ENCODE measurements around the gene KCNMB4. TPM values are rescaled to one million over a fixed set of nuclear protein-coding genes. Genes with fewer than 3 reads are reported as not detected.

Gene KCNMB4
- polyA plus RNA-seq, 1 donor (not counting 4 experiments of a cell fraction or from before 2014, with no cell fraction given): 0.77 TPM

GRCh38 chr12:70449753-70450341 is 83.8 kb downstream of the KCNMB4 start:
- Histone ChIP-seq H3K27me3 (ENCODE audit: control insufficient read depth, extremely low read depth, insufficient read depth, low read length) (no peaks in the 10 kb centered on the region), H2AFZ (ENCODE audit: control insufficient read depth, low read length) (no peak overlapping the region), H3K9me3 (ENCODE audit: control insufficient read depth, low read depth, low read length) (peaks cover 5% of the 10 kb centered on the region), H3K79me2 (ENCODE audit: control insufficient read depth, insufficient read depth, low read length) (no peaks in the 10 kb centered on the region), H3K9me1 (ENCODE audit: control insufficient read depth, extremely low read depth, insufficient read depth, low read length) (no peaks in the 10 kb centered on the region), H3K4me3 (ENCODE audit: control insufficient read depth in 2 of 3, extremely low read depth in 1 of 3, insufficient read depth in 2 of 3, low read depth in 1 of 3, low read length in 3 of 3) (no peak overlapping the region), H3K4me2 (ENCODE audit: control insufficient read depth, extremely low read depth, insufficient read depth, low read depth, low read length) (no peak overlapping the region), H3K27ac (ENCODE audit: control insufficient read depth, insufficient read depth, low read length) (no peak overlapping the region), H3K36me3 (ENCODE audit: control insufficient read depth in 2 of 2, extremely low read depth in 1 of 2, insufficient read depth in 2 of 2, low read length in 2 of 2) (no peaks in the 10 kb centered on the region), H3K9ac (ENCODE audit: control insufficient read depth, extremely low read depth, insufficient read depth, low read length) (no peak overlapping the region), H3K4me1 (ENCODE audit: control insufficient read depth, extremely low read depth, insufficient read depth, low read length) (no peaks in the 10 kb centered on the region), H4K20me1 (ENCODE audit: control insufficient read depth, extremely low read depth, insufficient read depth, low read length) (no peaks in the 10 kb centered on the region)
- dilution Hi-C loops (cut with MboI; ENCODE audit: extremely low pct_ligation_motif_present, low sequenced_read_pairs): no loop called here
- DNase-seq (ENCODE audit: low read depth, low spot score) (no peak), FAIRE-seq (no peak)
- TF ChIP-seq CTCF (optimal IDR thresholded peaks at IDR 0.05 in 1 of 3, IDR thresholded peaks at IDR 0.05 in 1 of 3, conservative IDR thresholded peaks at IDR 0.05 in 1 of 3; ENCODE audit: extremely low read depth in 1 of 3, insufficient read depth in 2 of 3, low read length in 3 of 3): no peak
- TF ChIP-seq EZH2 (IDR thresholded peaks at IDR 0.05; ENCODE audit: low read length): no peak

GRCh38 chr12:70451528-70451927 is 85.4 kb downstream of the KCNMB4 start:
- H3K4me2 ChIP-seq (ENCODE audit: control insufficient read depth, extremely low read depth, insufficient read depth, low read depth, low read length): no peak overlapping the region
- no peak for DNase-seq (ENCODE audit: low read depth, low spot score)

More at GRCh38 chr12:70451528-70451927, 85.4 kb downstream of the KCNMB4 start:
- H3K9ac ChIP-seq (ENCODE audit: control insufficient read depth, extremely low read depth, insufficient read depth, low read length): no peak overlapping the region
- no peak overlapping the region for H2AFZ ChIP-seq (ENCODE audit: control insufficient read depth, low read length)
- dilution Hi-C loops (cut with MboI; ENCODE audit: extremely low pct_ligation_motif_present, low sequenced_read_pairs): no loop called here
- H3K27ac ChIP-seq (ENCODE audit: control insufficient read depth, insufficient read depth, low read length): no peak overlapping the region
- H3K36me3 ChIP-seq (ENCODE audit: control insufficient read depth in 2 of 2, extremely low read depth in 1 of 2, insufficient read depth in 2 of 2, low read length in 2 of 2): no peaks in the 10 kb centered on the region
- H4K20me1 ChIP-seq (ENCODE audit: control insufficient read depth, extremely low read depth, insufficient read depth, low read length): no peaks in the 10 kb centered on the region
- TF ChIP-seq EZH2 (IDR thresholded peaks at IDR 0.05; ENCODE audit: low read length) (no peak), CTCF (optimal IDR thresholded peaks at IDR 0.05 in 1 of 3, IDR thresholded peaks at IDR 0.05 in 1 of 3, conservative IDR thresholded peaks at IDR 0.05 in 1 of 3; ENCODE audit: extremely low read depth in 1 of 3, insufficient read depth in 2 of 3, low read length in 3 of 3) (no peak)
- FAIRE-seq: no peak
- H3K4me3 ChIP-seq (ENCODE audit: control insufficient read depth in 2 of 3, extremely low read depth in 1 of 3, insufficient read depth in 2 of 3, low read depth in 1 of 3, low read length in 3 of 3): no peak overlapping the region
- peaks cover 5% of the 10 kb centered on the region for H3K9me3 ChIP-seq (ENCODE audit: control insufficient read depth, low read depth, low read length)
- no peaks in the 10 kb centered on the region for H3K4me1 ChIP-seq (ENCODE audit: control insufficient read depth, extremely low read depth, insufficient read depth, low read length)
- no peaks in the 10 kb centered on the region for H3K27me3 ChIP-seq (ENCODE audit: control insufficient read depth, extremely low read depth, insufficient read depth, low read length)
- H3K79me2 ChIP-seq (ENCODE audit: control insufficient read depth, insufficient read depth, low read length): no peaks in the 10 kb centered on the region
- H3K9me1 ChIP-seq (ENCODE audit: control insufficient read depth, extremely low read depth, insufficient read depth, low read length): no peaks in the 10 kb centered on the region

Measured in keratinocyte (primary cell).